CD4-positive, alpha-beta T cell treated with Interleukin-2 at 100 ng/mL for 4 hours (primary cell): Measurements from ENCODE around the gene ZNF664.
"Not testable (repeated sequence)": the region's sequence is repeated elsewhere in the genome, so short reads cannot be mapped to it uniquely, and the experiment has no call there.

Source experiments
- DNase-seq: peaks from one replicate; pipeline ENCODE4 v3.0.0-alpha.2; 2020; ENCODE audit warnings: low spot score

ZNF664 gene

GRCh38 chr12:123941624-123942237 is 31.3 kb upstream of the ZNF664 start:
- DNase-seq = no peak

- DNase-seq = no peak
These were observed 30.8 kb upstream of the ZNF664 start for GRCh38 chr12:123942238-123942653.

- no peak for DNase-seq
These were observed 29.9 kb upstream of the ZNF664 start for GRCh38 chr12:123942911-123943648.

GRCh38 chr12:123943816-123944215 is 29.2 kb upstream of the ZNF664 start:
- DNase-seq = no peak

- no peak for DNase-seq
These were observed 28.3 kb upstream of the ZNF664 start for GRCh38 chr12:123944696-123945095.

- no peak for DNase-seq
These were observed 27.5 kb upstream of the ZNF664 start for GRCh38 chr12:123945287-123946151.

- DNase-seq = no peak
These were observed 26.9 kb upstream of the ZNF664 start for GRCh38 chr12:123946152-123946515.

GRCh38 chr12:123946516-123947505 is 26.2 kb upstream of the ZNF664 start:
- not testable (repeated sequence) for DNase-seq

- not testable (repeated sequence) for DNase-seq
These were observed 25.5 kb upstream of the ZNF664 start for GRCh38 chr12:123947531-123947930.

GRCh38 chr12:123948401-123948795 is 24.6 kb upstream of the ZNF664 start:
- DNase-seq = no peak

GRCh38 chr12:123948796-123949769 is 23.9 kb upstream of the ZNF664 start:
- no peak for DNase-seq

GRCh38 chr12:123949770-123950165 is 23.2 kb upstream of the ZNF664 start:
- DNase-seq = no peak

- no peak for DNase-seq
These were observed 22.3 kb upstream of the ZNF664 start for GRCh38 chr12:123950476-123951349.

GRCh38 chr12:123951467-123951866 is 21.5 kb upstream of the ZNF664 start:
- DNase-seq = no peak

GRCh38 chr12:123952037-123952436 is 21.0 kb upstream of the ZNF664 start:
- DNase-seq = no peak

GRCh38 chr12:123954647-123955350 is 18.2 kb upstream of the ZNF664 start:
- DNase-seq = no peak

- DNase-seq = no peak
These were observed 16.8 kb upstream of the ZNF664 start for GRCh38 chr12:123956249-123956648.

GRCh38 chr12:123957196-123957595 is 15.8 kb upstream of the ZNF664 start:
- DNase-seq = no peak

- no peak for DNase-seq
These were observed 14.6 kb upstream of the ZNF664 start for GRCh38 chr12:123958462-123958861.
